Peyer's patch (tissue), 4 donors: ENCODE data around the gene TGFBI.

Source experiments
- POLR2A ChIP-seq, 2 donors: fragments of 450-650 bp; IDR thresholded peaks; one replicate each; pipeline ENCODE4 v1.5.1; 2017; ENCODE audit warnings: antibody characterized with exemption in 2 of 2, mild to moderate bottlenecking in 2 of 2, moderate library complexity in 2 of 2
- TF ChIP-seq, protein P1 (sequence below), 6 experiments: fragments of 450-650 bp in 4 of 6; fragments of 200-600 bp in 2 of 6; sonication (generic) in 1 of 6; IDR thresholded peaks; one replicate each; pipeline ENCODE4 v1.5.1; 2017 to 2019; ENCODE audit warnings: antibody characterized with exemption in 6 of 6, mild to moderate bottlenecking in 3 of 6, moderate library complexity in 1 of 6

- TF ChIP-seq, protein P1, sequence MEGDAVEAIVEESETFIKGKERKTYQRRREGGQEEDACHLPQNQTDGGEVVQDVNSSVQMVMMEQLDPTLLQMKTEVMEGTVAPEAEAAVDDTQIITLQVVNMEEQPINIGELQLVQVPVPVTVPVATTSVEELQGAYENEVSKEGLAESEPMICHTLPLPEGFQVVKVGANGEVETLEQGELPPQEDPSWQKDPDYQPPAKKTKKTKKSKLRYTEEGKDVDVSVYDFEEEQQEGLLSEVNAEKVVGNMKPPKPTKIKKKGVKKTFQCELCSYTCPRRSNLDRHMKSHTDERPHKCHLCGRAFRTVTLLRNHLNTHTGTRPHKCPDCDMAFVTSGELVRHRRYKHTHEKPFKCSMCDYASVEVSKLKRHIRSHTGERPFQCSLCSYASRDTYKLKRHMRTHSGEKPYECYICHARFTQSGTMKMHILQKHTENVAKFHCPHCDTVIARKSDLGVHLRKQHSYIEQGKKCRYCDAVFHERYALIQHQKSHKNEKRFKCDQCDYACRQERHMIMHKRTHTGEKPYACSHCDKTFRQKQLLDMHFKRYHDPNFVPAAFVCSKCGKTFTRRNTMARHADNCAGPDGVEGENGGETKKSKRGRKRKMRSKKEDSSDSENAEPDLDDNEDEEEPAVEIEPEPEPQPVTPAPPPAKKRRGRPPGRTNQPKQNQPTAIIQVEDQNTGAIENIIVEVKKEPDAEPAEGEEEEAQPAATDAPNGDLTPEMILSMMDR (IDR thresholded peaks at IDR 0.05) = no peak
- no peak for TF ChIP-seq POLR2A (IDR thresholded peaks at IDR 0.05)
Observed at GRCh38 chr5:136057401-136058038, 28.7 kb downstream of the TGFBI start.
